NOMO-1 (cell line): Measurements from ENCODE around the gene RABL2A.
"Not testable (repeated sequence)": the region's sequence is repeated elsewhere in the genome, so short reads cannot be mapped to it uniquely, and the experiment has no call there.

Experiments used
- DNase-seq, 2 experiments: peaks; one replicate each; lab custom pipeline; 2025; ENCODE audit not compliant: unreplicated experiment in 2 of 2; lab: John Stamatoyannopoulos, UW

The RABL2A gene

GRCh38 chr2:113677330-113677729 lies 50.3 kb downstream of the RABL2A start:
- no peak for DNase-seq

GRCh38 chr2:113679457-113679856 lies 52.4 kb downstream of the RABL2A start:
- DNase-seq = no peak

- DNase-seq = no peak
Observed at GRCh38 chr2:113685471-113685870, 58.4 kb downstream of the RABL2A start.

- DNase-seq = no peak
Observed at GRCh38 chr2:113686537-113686936, 59.5 kb downstream of the RABL2A start.

GRCh38 chr2:113690871-113691270 lies 63.8 kb downstream of the RABL2A start:
- not testable (repeated sequence) for DNase-seq
